ENCODE results near the gene CDK6. TPM values are rescaled to one million over a fixed set of nuclear protein-coding genes. Genes with fewer than 3 reads are reported as not detected.

Gene CDK6
- total RNA-seq, 1 experiment from 2014 or later = 30.7 TPM

GRCh38 chr7:92813390-92814024, 22.9 kb downstream of the CDK6 start:
- Histone ChIP-seq H3K9me3 (peaks cover 10% of the 10 kb centered on the region), H3K27me3 (no peaks in the 10 kb centered on the region), H3K4me3 (no peak overlapping the region), H3K36me3 (peaks cover 12% of the 10 kb centered on the region)
- no peak for DNase-seq

DNA sequence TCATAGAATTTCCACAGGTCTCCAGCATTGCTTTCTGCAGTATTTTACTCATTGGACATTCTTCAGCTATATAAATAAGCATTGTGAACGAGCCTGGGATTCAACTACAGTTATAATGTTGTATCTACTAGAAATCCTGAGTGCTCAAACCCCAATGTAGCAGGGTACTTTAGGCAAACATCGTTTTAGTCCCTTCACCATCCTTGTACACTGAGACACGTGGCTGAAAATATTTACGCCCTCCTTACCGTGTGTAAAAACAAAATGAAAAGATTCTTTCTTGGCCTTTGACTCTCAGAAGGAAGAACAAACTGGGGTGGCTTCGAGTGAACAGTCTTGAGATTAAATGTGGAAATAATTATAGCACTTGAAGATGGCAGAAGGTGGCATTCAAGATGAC, 25.2 kb downstream of the CDK6 start:
- DNase-seq = no peak
- Histone ChIP-seq H3K27me3 (no peaks in the 10 kb centered on the region), H3K9me3 (peaks cover 4% of the 10 kb centered on the region), H3K36me3 (peaks cover 15% of the 10 kb centered on the region), H3K4me3 (no peak overlapping the region)

DNA sequence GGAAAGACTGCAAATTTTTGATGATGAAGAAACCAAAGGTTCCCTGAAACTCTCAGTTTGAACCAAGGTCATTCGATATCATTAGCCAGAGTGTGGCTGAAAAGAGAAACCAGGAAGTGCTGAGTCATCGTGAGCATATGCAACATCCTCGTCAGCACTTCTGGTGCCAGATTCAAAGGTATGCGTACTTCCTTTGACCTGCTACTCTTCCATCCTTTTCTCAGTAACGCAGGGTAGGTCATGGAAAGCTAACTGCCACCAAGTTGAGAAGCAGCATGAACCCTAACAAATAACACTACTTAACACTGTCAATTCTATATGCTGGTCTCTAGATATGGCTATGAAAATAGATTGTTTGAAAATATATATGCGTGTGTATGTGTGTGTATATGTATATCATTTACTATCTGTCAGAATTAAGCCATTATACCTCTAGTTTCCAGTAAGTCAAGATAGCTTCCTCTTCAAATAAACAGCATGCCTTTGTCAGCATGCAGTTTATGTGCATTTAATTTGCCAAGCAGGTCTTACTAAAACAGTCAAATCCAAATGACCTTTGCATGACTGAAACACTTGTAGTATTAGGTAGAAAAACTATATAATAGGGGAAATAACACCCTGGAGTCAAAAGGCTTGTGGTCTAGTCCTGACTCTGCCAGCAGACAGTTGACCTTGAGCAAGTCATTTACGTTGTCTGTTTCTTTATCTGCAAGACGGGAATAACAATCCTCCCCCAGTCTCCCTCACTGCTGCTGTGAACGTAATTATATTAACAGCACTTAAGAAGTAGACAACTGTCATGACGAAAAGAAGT, 26.4 kb downstream of the CDK6 start:
- Histone ChIP-seq H3K27me3 (no peaks in the 10 kb centered on the region), H3K4me3 (no peak overlapping the region), H3K36me3 (peaks cover 14% of the 10 kb centered on the region), H3K9me3 (no peaks in the 10 kb centered on the region)
- DNase-seq = peak; percentile 66

DNA sequence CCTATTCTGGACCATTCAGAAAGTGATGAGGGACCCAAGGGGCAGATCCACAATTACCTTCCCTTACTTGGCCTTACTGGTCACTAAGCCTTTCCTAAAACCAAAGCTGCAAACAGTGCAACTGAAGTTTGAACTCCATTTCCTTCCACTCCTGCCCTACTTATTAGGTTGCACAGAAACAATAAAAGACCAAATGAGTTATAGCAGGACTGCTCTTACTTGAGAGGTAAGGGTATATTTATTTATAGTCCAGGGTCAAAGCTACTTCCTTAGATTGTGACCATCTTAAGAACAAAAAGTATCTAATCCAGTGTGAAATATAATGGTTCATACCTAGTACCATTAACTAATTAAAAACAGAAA, 27.0 kb downstream of the CDK6 start:
- Histone ChIP-seq H3K9me3 (no peaks in the 10 kb centered on the region), H3K27me3 (no peaks in the 10 kb centered on the region), H3K4me3 (no peak overlapping the region), H3K36me3 (peaks cover 14% of the 10 kb centered on the region)
- DNase-seq = no peak

DNA sequence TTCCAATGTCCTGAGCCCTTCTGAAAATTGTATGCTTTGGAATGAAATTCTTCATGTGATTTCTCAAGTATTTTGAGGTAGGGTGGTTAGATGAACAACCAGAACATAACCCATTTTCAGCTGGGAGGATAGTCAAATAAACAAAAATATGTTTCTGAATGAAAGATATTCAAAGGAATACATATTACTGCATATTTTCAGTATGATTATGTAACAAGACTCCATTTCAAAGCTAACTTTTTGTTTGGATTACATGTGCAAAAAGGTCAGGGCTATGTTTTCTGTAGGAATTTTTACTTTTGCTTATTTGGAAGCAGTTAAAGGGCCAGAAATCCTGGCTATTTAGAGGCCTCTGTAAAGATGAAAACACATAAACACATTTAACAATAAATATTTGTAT, 27.7 kb downstream of the CDK6 start:
- Histone ChIP-seq H3K27me3 (no peaks in the 10 kb centered on the region), H3K4me3 (no peak overlapping the region), H3K9me3 (no peaks in the 10 kb centered on the region), H3K36me3 (peaks cover 14% of the 10 kb centered on the region)
- no peak for DNase-seq

DNA sequence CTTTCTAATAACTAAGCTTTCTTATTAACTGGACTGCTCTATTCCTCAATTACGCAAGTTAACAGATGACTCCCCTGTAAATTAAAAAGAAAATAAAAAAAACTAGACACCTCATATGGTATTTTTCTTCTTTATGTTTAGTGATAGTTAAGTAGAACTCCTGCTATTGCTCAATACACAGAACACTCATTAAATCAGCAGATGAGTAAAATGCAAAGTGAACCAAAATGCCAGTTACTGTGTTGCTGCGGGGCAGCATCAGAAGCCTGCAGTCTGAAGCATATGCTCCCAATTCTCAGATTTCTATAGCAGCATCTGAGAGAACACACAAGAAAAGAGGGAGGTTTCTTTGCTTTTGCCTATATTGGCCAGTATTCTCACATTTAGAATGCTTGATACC, 28.4 kb downstream of the CDK6 start:
- no peaks in the 10 kb centered on the region for H3K27me3 ChIP-seq
- H3K9me3 ChIP-seq = no peaks in the 10 kb centered on the region
- no peak overlapping the region for H3K4me3 ChIP-seq
- no peak for DNase-seq
- H3K36me3 ChIP-seq = peaks cover 14% of the 10 kb centered on the region

- Histone ChIP-seq H3K4me3 (no peak overlapping the region), H3K36me3 (peaks cover 14% of the 10 kb centered on the region), H3K27me3 (no peaks in the 10 kb centered on the region), H3K9me3 (no peaks in the 10 kb centered on the region)
- DNase-seq = no peak
These were observed 29.9 kb downstream of the CDK6 start for GRCh38 chr7:92806496-92806895.

DNA sequence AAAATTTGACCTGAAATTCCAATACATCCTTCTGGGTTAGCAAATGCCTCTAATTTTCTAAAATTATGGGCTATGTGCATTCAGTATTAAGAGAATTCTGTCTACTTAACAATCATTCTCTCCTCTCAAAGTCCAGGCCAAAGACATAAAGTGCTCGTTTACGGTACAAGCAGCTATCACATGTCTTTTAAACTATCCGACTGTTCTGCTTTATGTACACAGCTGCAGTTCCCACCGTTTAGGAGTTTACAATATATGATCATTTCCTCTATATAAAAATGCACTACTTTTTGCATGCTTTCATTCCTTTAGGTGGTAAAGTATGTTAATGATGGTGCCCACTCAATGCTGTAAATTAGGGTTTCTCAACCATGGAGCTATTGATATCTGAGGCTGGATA, 34.0 kb downstream of the CDK6 start:
- H3K36me3 ChIP-seq = peaks cover 8% of the 10 kb centered on the region
- no peak for DNase-seq
- no peaks in the 10 kb centered on the region for H3K27me3 ChIP-seq
- no peaks in the 10 kb centered on the region for H3K9me3 ChIP-seq
- no peak overlapping the region for H3K4me3 ChIP-seq

- Histone ChIP-seq H3K36me3 (peaks cover 2% of the 10 kb centered on the region), H3K27me3 (no peaks in the 10 kb centered on the region), H3K9me3 (no peaks in the 10 kb centered on the region), H3K4me3 (no peak overlapping the region)
- DNase-seq = no peak
These were observed 36.7 kb downstream of the CDK6 start for GRCh38 chr7:92799446-92800211.

GRCh38 chr7:92798517-92799249, 37.7 kb downstream of the CDK6 start:
- Histone ChIP-seq H3K36me3 (no peaks in the 10 kb centered on the region; the same call in none of the 2 replicates), H3K4me3 (no peak overlapping the region), H3K9me3 (no peaks in the 10 kb centered on the region), H3K27me3 (no peaks in the 10 kb centered on the region)
- DNase-seq = no peak

- peaks cover 2% of the 10 kb centered on the region for H3K36me3 ChIP-seq
- H3K9me3 ChIP-seq = no peaks in the 10 kb centered on the region
- H3K27me3 ChIP-seq = no peaks in the 10 kb centered on the region
- H3K4me3 ChIP-seq = no peak overlapping the region
- DNase-seq = peak; percentile 23
These were observed 38.7 kb downstream of the CDK6 start for GRCh38 chr7:92797693-92798092.

- Histone ChIP-seq H3K9me3 (no peaks in the 10 kb centered on the region; the same call in 1 of the 2 replicates), H3K27me3 (no peaks in the 10 kb centered on the region), H3K36me3 (peaks cover 6% of the 10 kb centered on the region), H3K4me3 (no peak overlapping the region)
- peak; percentile 43 for DNase-seq
These were observed 39.1 kb downstream of the CDK6 start for GRCh38 chr7:92797284-92797683.

DNA sequence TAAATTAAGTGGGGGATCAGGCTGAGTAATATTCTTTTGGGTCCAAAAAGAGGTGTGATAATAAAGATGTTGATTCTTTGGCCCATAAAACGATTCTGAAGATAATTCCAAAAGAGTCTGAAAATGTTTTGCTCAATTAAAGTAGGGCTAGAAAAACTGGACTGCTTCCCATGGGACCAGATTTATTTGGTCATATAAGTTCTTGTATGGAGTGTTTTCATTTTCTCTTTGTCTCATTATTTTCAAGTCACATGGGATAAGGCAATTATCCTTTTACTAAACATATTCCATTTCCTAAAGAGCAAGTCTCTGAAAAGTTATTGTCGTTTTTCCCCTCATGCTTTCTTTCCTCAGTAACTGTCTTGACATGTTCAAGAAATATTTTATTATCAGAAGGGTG, 41.5 kb downstream of the CDK6 start:
- no peaks in the 10 kb centered on the region for H3K27me3 ChIP-seq
- peaks cover 19% of the 10 kb centered on the region for H3K36me3 ChIP-seq
- no peak overlapping the region for H3K4me3 ChIP-seq
- peaks cover 4% of the 10 kb centered on the region for H3K9me3 ChIP-seq
- no peak for DNase-seq

- H3K4me3 ChIP-seq = no peak overlapping the region
- H3K27me3 ChIP-seq = no peaks in the 10 kb centered on the region
- H3K36me3 ChIP-seq = peaks cover 22% of the 10 kb centered on the region
- no peak for DNase-seq
- H3K9me3 ChIP-seq = peaks cover 4% of the 10 kb centered on the region
These were observed 42.0 kb downstream of the CDK6 start for GRCh38 chr7:92794391-92794790.

GRCh38 chr7:92793656-92794205, 42.6 kb downstream of the CDK6 start:
- no peak for DNase-seq
- Histone ChIP-seq H3K9me3 (peaks cover 8% of the 10 kb centered on the region), H3K4me3 (no peak overlapping the region), H3K36me3 (peaks cover 25% of the 10 kb centered on the region), H3K27me3 (no peaks in the 10 kb centered on the region)

- peaks cover 28% of the 10 kb centered on the region for H3K36me3 ChIP-seq
- no peaks in the 10 kb centered on the region for H3K27me3 ChIP-seq
- peaks cover 21% of the 10 kb centered on the region for H3K9me3 ChIP-seq
- no peak overlapping the region for H3K4me3 ChIP-seq
- DNase-seq = peak; percentile 36
These were observed 45.4 kb downstream of the CDK6 start for GRCh38 chr7:92790992-92791391.

Data from MG63 (cell line).